Psoas muscle (tissue), 8 donors: ENCODE results near the gene FAT1. TPM values are rescaled to one million over a fixed set of nuclear protein-coding genes. Genes with fewer than 3 reads are reported as not detected.

ENCODE experiments used
- ATAC-seq, 4 donors: fragments of 200-7000 bp; cut with Tn5 transposase; one replicate each; pipeline ENCODE4 v1.9.1; 2020; ENCODE audit warnings: moderate library complexity in 3 of 4, mild to moderate bottlenecking in 2 of 4
- DNase-seq, 2 donors: peaks; one replicate each; pipeline ENCODE4 v3.0.0-alpha.2; 2020
- H3K27ac ChIP-seq: fragments of 200-600 bp; one replicate; pipeline ENCODE4 v1.8.0; 2022
- H3K27me3 ChIP-seq, 3 donors: fragments of 200-600 bp in 1 of 3; one replicate each; pipeline versions ENCODE4 v1.6.1 to v1.8.0; 2013 to 2022; ENCODE audit warnings: low read length in 2 of 3, mild to moderate bottlenecking in 2 of 3, moderate library complexity in 1 of 3; ENCODE audit not compliant: insufficient read depth in 3 of 3
- H3K36me3 ChIP-seq, 2 donors: fragments of 200-600 bp in 1 of 2; one replicate each; pipeline versions ENCODE4 v1.6.1 to v1.8.0; 2013 to 2022; ENCODE audit warnings: low read depth in 1 of 2, mild to moderate bottlenecking in 1 of 2, moderate library complexity in 1 of 2; ENCODE audit not compliant: insufficient read depth in 1 of 2
- H3K4me1 ChIP-seq: fragments of 200-600 bp; one replicate; pipeline ENCODE4 v1.8.0; 2022
- H3K4me3 ChIP-seq: fragments of 200-600 bp; one replicate; pipeline ENCODE4 v1.8.0; 2022; ENCODE audit warnings: mild to moderate bottlenecking
- H3K9me3 ChIP-seq: fragments of 200-600 bp; one replicate; pipeline ENCODE4 v1.8.0; 2022
- WGBS, 3 donors: extraction: QIAGEN DNeasy Blood & Tissue Kit; methylation state at CpG; one replicate each; pipeline versions ENCODE4 v1.1.6 to v1.1.7; 2013; 5-methylcytosine and 5-hydroxymethylcytosine counted together
- intact Hi-C, 2 donors: fragments of 100-400 bp; cut with DNase I; formaldehyde crosslinking; loops; one replicate each; pipeline versions ENCODE4 v1.11.0 to v1.14.2; 2022
- long read RNA-seq, 2 donors: library from polyadenylated mRNA; unstranded; transcript quantifications; one replicate each; pipeline ENCODE4 v2.0.0, GENCODE V29; 2021
- polyA plus RNA-seq, 3 donors: library from polyadenylated mRNA; stranded (reverse); fragments of 200-250 nt; gene quantifications; one replicate each; pipeline ENCODE4 v1.2.3, GENCODE V29; 2013
- total RNA-seq, 4 donors: library from RNA; stranded (reverse); fragmentation: NEBNext Ultra II Directional in 2 of 4; extraction: Animal tissue kit (Norgen Biotek cat#: 25700) in 2 of 4; gene quantifications; one replicate each; pipeline versions ENCODE4 v1.2.1 to v1.2.4, GENCODE V29; 2021 to 2023
- TF ChIP-seq, protein P1 (sequence below): fragments of 200-600 bp; IDR thresholded peaks from one replicate; pipeline ENCODE4 v1.8.0; 2022; ENCODE audit warnings: antibody characterized with exemption
- donor health status: healthy with polysubstance abuse.
- donor health status: DM: no; HTN: no; CAD: no; lungs with moderate emphysema.
- donor health status: Bipolar disorder and iron deficiency.
- donor health status: healthy.
- donor health status: DM: yes; HTN: yes; CAD: no.
- donor health status: DM: no; HTN: no; CAD: no.
- donor health status: DM: no; HTN: no; CAD: no.
- donor health status: DM: yes; HTN: yes; CAD: no.

Gene FAT1, protein sequence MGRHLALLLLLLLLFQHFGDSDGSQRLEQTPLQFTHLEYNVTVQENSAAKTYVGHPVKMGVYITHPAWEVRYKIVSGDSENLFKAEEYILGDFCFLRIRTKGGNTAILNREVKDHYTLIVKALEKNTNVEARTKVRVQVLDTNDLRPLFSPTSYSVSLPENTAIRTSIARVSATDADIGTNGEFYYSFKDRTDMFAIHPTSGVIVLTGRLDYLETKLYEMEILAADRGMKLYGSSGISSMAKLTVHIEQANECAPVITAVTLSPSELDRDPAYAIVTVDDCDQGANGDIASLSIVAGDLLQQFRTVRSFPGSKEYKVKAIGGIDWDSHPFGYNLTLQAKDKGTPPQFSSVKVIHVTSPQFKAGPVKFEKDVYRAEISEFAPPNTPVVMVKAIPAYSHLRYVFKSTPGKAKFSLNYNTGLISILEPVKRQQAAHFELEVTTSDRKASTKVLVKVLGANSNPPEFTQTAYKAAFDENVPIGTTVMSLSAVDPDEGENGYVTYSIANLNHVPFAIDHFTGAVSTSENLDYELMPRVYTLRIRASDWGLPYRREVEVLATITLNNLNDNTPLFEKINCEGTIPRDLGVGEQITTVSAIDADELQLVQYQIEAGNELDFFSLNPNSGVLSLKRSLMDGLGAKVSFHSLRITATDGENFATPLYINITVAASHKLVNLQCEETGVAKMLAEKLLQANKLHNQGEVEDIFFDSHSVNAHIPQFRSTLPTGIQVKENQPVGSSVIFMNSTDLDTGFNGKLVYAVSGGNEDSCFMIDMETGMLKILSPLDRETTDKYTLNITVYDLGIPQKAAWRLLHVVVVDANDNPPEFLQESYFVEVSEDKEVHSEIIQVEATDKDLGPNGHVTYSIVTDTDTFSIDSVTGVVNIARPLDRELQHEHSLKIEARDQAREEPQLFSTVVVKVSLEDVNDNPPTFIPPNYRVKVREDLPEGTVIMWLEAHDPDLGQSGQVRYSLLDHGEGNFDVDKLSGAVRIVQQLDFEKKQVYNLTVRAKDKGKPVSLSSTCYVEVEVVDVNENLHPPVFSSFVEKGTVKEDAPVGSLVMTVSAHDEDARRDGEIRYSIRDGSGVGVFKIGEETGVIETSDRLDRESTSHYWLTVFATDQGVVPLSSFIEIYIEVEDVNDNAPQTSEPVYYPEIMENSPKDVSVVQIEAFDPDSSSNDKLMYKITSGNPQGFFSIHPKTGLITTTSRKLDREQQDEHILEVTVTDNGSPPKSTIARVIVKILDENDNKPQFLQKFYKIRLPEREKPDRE (N-terminal part only)
- total RNA-seq = 10 to 100 TPM in 1 of 4 donors, 1 to 10 TPM in 3; 2.9 to 11.5 (median 5.6) TPM
- 1 to 10 TPM; 1.8 to 4.0 (median 1.9) TPM for polyA plus RNA-seq
- long read RNA-seq, donor 1 = 0 reads
- long read RNA-seq, donor 2 = 0 reads

DNA sequence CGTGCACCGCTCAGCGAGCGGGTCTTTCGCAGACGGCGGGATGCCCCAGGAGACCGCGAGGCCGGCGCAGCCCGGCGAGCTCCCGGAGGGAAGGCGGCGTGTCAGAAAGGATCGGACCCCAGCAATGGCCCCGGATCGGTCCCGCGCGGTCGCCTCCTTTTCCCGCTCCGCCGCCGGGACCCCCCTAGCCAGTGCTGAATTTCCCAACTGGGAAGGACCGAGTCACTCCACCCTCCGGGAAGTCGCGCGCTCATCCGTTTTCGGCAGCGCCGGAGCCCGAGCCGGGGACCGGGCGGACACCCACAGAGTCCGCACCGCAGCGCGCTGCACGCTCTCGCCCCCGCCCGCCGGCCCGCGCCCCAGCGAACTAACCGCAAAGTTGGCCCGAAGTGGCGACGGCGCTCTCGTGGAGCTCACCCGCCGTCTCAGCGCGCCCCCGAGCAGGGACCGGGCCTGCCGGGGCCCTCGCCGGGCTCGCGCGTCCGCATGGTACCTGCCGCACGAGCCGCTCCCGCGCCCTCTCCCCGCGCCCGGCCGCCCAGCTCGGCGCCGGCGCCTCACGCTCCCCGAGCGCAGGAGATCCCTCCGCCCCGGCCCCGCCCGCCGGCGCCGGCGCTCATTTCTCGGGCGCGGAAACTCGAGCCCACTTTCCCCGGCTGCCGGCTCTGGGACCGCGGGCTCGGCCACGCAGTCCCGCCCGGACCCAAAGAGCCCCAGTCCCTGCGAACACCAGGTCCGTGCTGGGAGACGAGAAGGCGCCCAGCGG is at the start of gene FAT1:
TSS of gene FAT1 (minus strand) at position 565 of the 766 bp plus-strand sequence. CDS start 14,029 bp downstream, outside the sequence.
- peak; percentile 68 to 72 for DNase-seq
- Histone ChIP-seq H3K9me3 (peaks cover 9% of the 10 kb centered on the region), H3K4me3 (peak within 1 kb of the TSS; percentile 77), H3K4me1 (peaks cover 6% of the 10 kb centered on the region), H3K27me3 (peaks cover 0 to 54% (median 23%) of the 10 kb centered on the region in 3 donors), H3K27ac (peak within 1 kb of the TSS; percentile 73), H3K36me3 (no peaks in the 10 kb centered on the region)
- ATAC-seq = peak; percentile 67 to 76 (median 70)
- intact Hi-C loops = loop anchor here in 1 of 2 donors (10.0 kb wide), 1 partner anchor 231 kb away; no protein-coding TSS in a partner anchor
- TF ChIP-seq, protein P1, sequence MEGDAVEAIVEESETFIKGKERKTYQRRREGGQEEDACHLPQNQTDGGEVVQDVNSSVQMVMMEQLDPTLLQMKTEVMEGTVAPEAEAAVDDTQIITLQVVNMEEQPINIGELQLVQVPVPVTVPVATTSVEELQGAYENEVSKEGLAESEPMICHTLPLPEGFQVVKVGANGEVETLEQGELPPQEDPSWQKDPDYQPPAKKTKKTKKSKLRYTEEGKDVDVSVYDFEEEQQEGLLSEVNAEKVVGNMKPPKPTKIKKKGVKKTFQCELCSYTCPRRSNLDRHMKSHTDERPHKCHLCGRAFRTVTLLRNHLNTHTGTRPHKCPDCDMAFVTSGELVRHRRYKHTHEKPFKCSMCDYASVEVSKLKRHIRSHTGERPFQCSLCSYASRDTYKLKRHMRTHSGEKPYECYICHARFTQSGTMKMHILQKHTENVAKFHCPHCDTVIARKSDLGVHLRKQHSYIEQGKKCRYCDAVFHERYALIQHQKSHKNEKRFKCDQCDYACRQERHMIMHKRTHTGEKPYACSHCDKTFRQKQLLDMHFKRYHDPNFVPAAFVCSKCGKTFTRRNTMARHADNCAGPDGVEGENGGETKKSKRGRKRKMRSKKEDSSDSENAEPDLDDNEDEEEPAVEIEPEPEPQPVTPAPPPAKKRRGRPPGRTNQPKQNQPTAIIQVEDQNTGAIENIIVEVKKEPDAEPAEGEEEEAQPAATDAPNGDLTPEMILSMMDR = no peak
- 0 to 1% (median 1%) methylated on average over 68 to 112 of the region's 112 CpGs for WGBS, 3 donors

DNA sequence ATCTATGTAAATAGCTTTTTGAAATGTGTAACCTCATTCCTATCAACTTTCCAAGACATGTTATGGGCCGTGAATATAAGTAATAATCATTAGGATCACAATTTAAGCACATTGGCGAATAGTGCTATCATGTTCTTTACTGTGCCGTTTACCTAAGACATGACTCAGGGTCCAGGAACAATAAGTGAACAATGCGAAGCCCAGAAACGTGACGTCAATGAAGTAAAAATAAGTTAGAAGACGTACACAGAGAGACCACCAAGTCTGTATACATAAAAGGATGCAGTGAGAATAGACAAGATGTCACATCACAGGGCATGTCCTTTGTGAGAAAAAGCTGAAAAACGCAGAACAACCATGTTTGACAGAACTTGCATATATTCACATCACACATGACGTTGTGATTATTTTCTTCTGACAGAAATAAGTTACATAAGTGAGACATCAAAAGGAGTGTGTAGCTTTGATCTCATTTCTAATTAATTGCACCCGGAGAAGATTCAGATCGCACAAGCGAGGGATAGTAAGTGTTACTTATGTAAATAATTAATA is 49.4 kb upstream of the FAT1 start:
- ATAC-seq = no peak
- 88 to 91% (median 89%) methylated on average over 12 of the region's 12 CpGs for WGBS, 3 donors
- no peaks in the 10 kb centered on the region for H3K9me3 ChIP-seq

DNA sequence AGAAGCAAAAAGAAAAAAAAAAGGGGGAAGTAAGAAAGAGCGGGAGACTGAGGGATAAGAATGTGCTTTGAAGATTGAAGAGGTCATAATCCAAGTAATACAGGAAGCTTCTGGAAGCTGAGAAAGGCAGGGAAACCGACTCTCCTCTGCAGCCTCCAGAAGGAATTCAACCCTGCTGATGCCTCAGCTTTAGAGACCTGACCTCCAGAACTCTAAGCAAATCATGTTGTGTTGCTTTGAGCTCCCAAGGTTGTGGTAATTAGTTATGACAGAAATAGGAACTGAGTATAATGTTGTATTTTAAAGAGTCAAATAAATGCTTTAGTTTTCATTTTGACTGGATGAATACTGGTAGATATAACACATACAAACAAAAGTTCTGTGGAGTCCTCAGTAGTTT is 48.0 kb upstream of the FAT1 start:
- H3K4me3 ChIP-seq = no peak overlapping the region
- H3K27ac ChIP-seq = no peak overlapping the region
- no peaks in the 10 kb centered on the region for H3K4me1 ChIP-seq
- no peaks in the 10 kb centered on the region for H3K36me3 ChIP-seq
- DNase-seq (no peak), ATAC-seq (no peak)
- H3K9me3 ChIP-seq = no peaks in the 10 kb centered on the region
- TF ChIP-seq, protein P1 = no peak
- intact Hi-C loops = no loop called here
- no peaks in the 10 kb centered on the region for H3K27me3 ChIP-seq
- WGBS, 3 donors = 65 to 71% (median 69%) methylated on average over 2 of the region's 2 CpGs

More for the DNA sequence above, 49.4 kb upstream of the FAT1 start:
- intact Hi-C loops = no loop called here
- H3K27me3 ChIP-seq = no peaks in the 10 kb centered on the region
- TF ChIP-seq, protein P1 = no peak
- no peak overlapping the region for H3K27ac ChIP-seq
- H3K36me3 ChIP-seq = no peaks in the 10 kb centered on the region
- H3K4me1 ChIP-seq = no peaks in the 10 kb centered on the region
- no peak for DNase-seq
- no peak overlapping the region for H3K4me3 ChIP-seq
